Omental fat pad (tissue), 4 donors: Measurements from ENCODE around the gene TXNRD2. TPM values are rescaled to one million over a fixed set of nuclear protein-coding genes. Genes with fewer than 3 reads are reported as not detected.

Experiments
- ATAC-seq: fragments of 150-250 bp; one replicate; pipeline ENCODE4 v1.9.1; 2016; ENCODE audit warnings: mild to moderate bottlenecking, moderate library complexity; ENCODE audit not compliant: low FRiP score
- DNase-seq: peaks from one replicate; pipeline ENCODE4 v3.0.0-alpha.2; 2019; ENCODE audit warnings: low spot score
- total RNA-seq, 4 donors: library from RNA; depleted of rRNA; stranded (reverse); fragments of >200 nt; gene quantifications; one replicate each; pipeline ENCODE4 v1.1.0, GENCODE V29; 2016
- TF ChIP-seq, protein P1 (sequence below), 3 donors: fragments of 450-650 bp; IDR thresholded peaks; one replicate each; pipeline ENCODE4 v1.5.1; 2016 to 2017; ENCODE audit warnings: antibody characterized with exemption in 3 of 3, mild to moderate bottlenecking in 3 of 3, moderate library complexity in 2 of 3

Gene TXNRD2
- total RNA-seq, 4 donors from 2014 or later: 10.1 to 24.4 (median 15.1) TPM

DNA sequence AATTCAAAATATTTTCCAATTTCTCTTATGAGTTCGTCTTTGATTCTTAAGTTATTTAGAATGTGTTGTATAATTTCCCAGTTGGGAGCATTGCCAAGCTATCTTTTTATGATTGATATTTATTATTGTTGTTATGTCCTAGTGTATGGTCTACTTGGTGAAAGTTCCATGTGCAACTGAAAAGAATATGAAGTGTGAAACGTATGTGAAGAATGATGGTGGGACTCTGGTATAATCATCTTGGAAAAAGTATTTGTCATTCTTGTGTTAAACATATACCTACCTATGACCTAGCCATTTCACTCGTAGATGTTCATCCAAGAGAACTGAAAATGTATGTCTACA is 75.0 kb downstream of the TXNRD2 start:
- ATAC-seq: no peak
- TF ChIP-seq, protein P1, sequence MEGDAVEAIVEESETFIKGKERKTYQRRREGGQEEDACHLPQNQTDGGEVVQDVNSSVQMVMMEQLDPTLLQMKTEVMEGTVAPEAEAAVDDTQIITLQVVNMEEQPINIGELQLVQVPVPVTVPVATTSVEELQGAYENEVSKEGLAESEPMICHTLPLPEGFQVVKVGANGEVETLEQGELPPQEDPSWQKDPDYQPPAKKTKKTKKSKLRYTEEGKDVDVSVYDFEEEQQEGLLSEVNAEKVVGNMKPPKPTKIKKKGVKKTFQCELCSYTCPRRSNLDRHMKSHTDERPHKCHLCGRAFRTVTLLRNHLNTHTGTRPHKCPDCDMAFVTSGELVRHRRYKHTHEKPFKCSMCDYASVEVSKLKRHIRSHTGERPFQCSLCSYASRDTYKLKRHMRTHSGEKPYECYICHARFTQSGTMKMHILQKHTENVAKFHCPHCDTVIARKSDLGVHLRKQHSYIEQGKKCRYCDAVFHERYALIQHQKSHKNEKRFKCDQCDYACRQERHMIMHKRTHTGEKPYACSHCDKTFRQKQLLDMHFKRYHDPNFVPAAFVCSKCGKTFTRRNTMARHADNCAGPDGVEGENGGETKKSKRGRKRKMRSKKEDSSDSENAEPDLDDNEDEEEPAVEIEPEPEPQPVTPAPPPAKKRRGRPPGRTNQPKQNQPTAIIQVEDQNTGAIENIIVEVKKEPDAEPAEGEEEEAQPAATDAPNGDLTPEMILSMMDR (IDR thresholded peaks at IDR 0.05): no peak
- DNase-seq: no peak

DNA sequence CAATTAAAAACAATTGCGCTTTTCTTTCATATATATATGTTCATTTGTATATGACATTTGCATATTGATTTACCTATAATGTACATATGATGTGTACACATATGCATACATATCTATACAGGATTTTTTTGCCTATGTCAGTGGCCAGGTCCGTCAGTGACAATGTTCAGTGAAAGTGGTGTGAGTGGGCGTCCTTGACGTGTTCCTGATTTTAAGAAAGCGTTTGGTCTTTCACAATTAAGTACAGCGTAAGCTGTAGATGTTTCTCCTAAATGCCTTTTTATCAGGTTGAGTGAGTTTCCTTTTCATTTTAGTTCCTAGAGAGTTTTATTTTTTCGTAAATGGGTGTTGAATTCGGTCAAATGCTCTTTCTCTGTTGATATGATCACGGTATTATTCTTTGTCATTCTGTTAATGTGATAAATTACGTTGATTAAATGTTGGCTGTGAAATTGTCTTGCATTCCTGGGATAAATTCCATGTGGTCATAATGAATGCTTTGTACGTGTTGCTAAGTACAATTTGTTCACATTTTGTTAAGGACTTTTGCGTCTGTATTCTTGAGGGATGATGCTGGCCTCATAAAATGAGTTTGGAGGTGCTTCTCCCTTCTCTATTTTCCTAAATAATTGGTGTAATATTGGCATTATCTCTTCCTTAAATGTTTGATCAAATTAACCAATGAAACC is 76.3 kb downstream of the TXNRD2 start:
- TF ChIP-seq, protein P1 (IDR thresholded peaks at IDR 0.05): no peak
- DNase-seq (no peak), ATAC-seq (no peak)

DNA sequence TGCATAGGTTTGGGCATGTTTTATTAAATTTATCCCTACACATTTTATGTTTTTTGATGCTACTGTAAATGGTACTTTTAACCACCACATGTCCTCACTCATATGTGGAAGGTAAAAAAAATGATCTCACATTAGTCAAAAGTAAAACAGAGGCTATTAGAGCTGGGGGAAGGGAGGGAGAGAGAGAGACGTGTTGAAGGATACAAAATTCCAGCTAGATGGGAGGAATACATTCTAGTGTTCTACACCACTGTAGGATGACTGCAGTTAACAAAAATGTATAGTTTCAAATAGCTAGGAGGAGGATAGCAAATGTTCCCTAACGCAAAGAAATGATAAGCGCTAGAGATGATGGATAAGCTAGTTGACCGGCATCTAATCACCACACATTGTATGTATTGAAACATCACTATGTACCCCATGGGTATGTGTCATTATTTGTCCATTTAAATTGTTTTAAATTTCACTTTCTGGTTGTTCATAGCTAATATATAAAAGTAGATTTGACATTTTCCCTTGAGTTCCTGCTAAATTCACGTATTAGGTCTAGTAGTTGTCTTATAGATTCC is 77.0 kb downstream of the TXNRD2 start:
- ATAC-seq (no peak), DNase-seq (no peak)
- TF ChIP-seq, protein P1 (IDR thresholded peaks at IDR 0.05): no peak

DNA sequence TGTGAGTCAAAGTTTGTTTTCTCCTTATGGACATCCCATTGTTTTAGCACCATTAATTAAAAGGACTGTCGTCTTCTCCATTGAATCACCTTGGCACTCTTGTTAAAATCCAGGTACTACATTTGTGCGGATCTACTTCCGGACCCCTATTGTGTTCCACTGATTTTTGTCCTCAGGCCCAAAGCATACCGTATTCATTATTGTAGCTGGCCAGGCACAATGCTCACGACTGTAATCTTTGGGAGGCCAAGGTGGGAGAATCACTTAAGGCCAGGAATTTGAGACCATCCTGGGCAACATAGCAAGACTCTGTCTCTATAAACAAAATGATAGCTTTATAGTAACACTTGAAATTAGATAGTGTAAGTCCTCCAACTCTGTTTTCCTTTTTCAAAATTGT is 78.0 kb downstream of the TXNRD2 start:
- no peak for DNase-seq
- ATAC-seq: no peak
- TF ChIP-seq, protein P1 (IDR thresholded peaks at IDR 0.05): no peak

DNA sequence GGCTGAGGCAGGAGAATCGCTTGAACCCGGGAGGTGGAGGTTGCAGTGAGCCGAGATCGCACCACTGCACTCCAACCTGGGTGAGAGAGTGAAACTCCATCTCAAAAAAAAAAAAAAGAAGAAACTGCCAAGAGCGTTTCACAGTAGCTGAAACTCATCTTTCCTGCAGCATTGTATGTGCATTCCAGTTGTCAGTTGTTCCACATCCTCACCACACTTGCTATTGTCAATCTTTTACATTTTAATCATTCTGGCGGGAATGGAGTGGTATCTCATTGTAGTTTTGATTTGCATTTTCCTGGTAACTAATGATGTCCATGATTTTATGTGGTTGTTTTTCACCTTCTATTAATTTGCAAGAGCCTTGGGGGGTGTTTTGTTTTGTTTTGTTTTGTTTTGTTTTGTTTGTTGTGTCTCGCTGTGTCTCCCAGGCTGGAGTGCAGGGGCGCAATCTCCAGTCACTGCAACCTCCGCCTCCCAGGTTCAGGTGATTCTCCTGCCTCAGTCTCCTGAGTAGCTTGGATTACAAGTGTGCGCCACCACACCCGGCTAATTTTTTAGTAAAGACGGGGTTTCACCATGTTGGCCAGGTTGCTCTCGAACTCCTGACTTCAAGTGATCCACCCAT is 78.9 kb downstream of the TXNRD2 start:
- TF ChIP-seq, protein P1 (IDR thresholded peaks at IDR 0.05): no peak
- ATAC-seq: no peak
- no peak for DNase-seq

DNA sequence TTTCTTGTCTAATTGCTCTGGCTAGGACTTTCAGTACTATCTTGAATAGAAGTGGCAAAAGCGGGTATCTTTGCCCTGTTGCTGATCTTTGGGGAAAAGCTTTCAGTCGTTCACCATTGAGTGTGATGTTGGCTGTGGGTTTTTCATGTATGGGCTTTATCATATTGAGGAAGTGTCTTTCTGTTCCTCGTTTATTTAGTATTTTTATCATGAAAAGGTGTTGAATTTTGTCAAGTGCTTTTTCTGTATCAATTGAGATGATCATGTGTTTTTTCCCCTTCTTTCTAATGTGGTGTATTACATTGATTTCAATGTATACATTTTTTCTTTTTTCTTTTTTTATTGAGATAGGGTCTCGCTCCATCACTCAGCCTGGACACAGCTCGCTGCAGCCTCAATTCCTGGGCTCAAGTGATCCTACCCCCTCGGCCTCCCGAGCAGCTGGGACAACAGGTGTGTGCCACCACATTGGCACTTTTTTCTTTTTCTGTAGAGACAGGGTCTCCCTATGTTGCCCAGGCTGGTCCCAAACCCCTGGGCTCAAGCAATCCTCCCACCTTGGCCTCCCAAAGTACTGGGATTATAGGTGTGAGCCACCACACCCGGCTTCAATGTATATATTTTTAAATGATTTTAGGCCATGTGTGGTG is 81.6 kb downstream of the TXNRD2 start:
- ATAC-seq (no peak), DNase-seq (no peak)
- TF ChIP-seq, protein P1 (IDR thresholded peaks at IDR 0.05): no peak
